Body of pancreas (tissue), 4 donors: ENCODE results near the gene AOAH. TPM values are rescaled to one million over a fixed set of nuclear protein-coding genes. Genes with fewer than 3 reads are reported as not detected.

Source experiments
- ATAC-seq: fragments of 150-250 bp; one replicate; pipeline ENCODE4 v1.9.1; 2016
- DNase-seq, 4 donors: peaks; one replicate each; pipeline ENCODE4 v3.0.0-alpha.2; 2019
- H3K27ac ChIP-seq, 4 donors: fragments of 200-600 bp; sonication (generic); 1 replicate in 3 of 4; 2 replicates in 1 of 4; pipeline versions ENCODE4 v1.5.1 to v1.6.1; 2016 to 2019; ENCODE audit warnings: mild to moderate bottlenecking in 1 of 4, mixed read lengths in 1 of 4, moderate library complexity in 1 of 4
- H3K27me3 ChIP-seq, 2 donors: fragments of 200-600 bp; sonication (generic); one replicate each; pipeline ENCODE4 v1.6.0; 2016; ENCODE audit warnings: mild to moderate bottlenecking in 1 of 2
- H3K36me3 ChIP-seq, 2 donors: fragments of 200-600 bp; sonication (generic); replicated peaks in 1 of 2; 2 replicates each; pipeline ENCODE4 v1.5.1; 2016; ENCODE audit warnings: low read depth in 2 of 2; ENCODE audit not compliant: insufficient read depth in 1 of 2
- H3K4me1 ChIP-seq: fragments of 200-600 bp; sonication (generic); one replicate; pipeline ENCODE4 v1.6.0; 2016
- H3K4me3 ChIP-seq, 2 donors: fragments of 200-600 bp; sonication (generic); 1 replicate in 1 of 2; 2 replicates in 1 of 2; pipeline ENCODE4 v1.5.1; 2016 to 2019
- H3K9me3 ChIP-seq, 3 donors: fragments of 200-600 bp; sonication (generic); 1 replicate in 2 of 3; 2 replicates in 1 of 3; pipeline ENCODE4 v1.5.1; 2016
- POLR2A ChIP-seq, 3 donors: fragments of 450-650 bp; IDR thresholded peaks; one replicate each; pipeline ENCODE4 v1.6.1; 2016; ENCODE audit warnings: antibody characterized with exemption in 3 of 3, mild to moderate bottlenecking in 2 of 3
- WGBS, 2 donors: methylation state at CpG; one replicate each; pipeline ENCODE4 v1.1.5; 2017; 5-methylcytosine and 5-hydroxymethylcytosine counted together
- intact Hi-C: fragments of 100-400 bp; cut with DNase I; formaldehyde crosslinking; loops from one replicate; pipeline ENCODE4 v1.15.1; 2023
- total RNA-seq, 2 donors: library from RNA; depleted of rRNA; stranded (reverse); fragments of >200 nt; gene quantifications; one replicate each; pipeline ENCODE4 v1.1.0, GENCODE V29; 2016
- TF ChIP-seq, protein P1 (sequence below), 7 experiments: fragments of 450-650 bp in 4 of 7; fragments of 200-600 bp in 3 of 7; sonication (generic) in 3 of 7; IDR thresholded peaks; one replicate each; pipeline ENCODE4 v1.5.1; 2016 to 2019; ENCODE audit warnings: antibody characterized with exemption in 7 of 7

AOAH gene
- total RNA-seq, 2 donors from 2014 or later, result 4.9 to 6.2 TPM

DNA sequence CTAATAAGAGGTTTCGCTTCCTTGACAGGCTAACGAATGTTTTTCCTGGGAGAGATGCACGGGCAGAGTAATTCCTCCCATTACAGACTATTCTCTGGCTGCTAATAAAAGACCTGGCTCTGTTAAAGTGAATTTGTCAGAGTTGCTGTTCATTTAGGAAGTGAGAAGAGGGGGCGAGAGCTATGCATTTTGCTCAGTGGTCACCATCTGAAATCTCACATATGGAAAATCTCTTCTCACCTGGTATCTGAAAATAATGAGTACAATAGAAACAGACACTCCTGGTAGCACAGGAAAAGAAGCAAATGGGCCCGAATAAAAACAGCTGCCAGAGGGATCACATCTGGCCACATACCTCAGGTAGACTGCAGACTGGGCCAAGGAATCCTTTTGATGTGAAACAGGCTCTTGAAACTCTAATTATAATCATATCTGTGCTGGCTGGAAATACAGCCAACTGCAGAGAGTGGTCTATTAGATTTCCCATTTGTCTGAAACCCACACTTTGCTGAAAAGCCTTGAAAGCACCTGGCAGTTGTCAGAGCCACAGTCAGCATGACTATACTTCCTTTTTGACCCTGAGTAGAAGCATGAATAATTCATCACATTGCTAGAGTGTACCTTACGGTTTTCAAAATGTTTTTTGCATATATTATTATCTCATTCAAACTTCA lies 33.6 kb downstream of the AOAH start:
- no peaks in the 10 kb centered on the region for H3K27me3 ChIP-seq
- no peak for TF ChIP-seq POLR2A (IDR thresholded peaks at IDR 0.05)
- TF ChIP-seq, protein P1, sequence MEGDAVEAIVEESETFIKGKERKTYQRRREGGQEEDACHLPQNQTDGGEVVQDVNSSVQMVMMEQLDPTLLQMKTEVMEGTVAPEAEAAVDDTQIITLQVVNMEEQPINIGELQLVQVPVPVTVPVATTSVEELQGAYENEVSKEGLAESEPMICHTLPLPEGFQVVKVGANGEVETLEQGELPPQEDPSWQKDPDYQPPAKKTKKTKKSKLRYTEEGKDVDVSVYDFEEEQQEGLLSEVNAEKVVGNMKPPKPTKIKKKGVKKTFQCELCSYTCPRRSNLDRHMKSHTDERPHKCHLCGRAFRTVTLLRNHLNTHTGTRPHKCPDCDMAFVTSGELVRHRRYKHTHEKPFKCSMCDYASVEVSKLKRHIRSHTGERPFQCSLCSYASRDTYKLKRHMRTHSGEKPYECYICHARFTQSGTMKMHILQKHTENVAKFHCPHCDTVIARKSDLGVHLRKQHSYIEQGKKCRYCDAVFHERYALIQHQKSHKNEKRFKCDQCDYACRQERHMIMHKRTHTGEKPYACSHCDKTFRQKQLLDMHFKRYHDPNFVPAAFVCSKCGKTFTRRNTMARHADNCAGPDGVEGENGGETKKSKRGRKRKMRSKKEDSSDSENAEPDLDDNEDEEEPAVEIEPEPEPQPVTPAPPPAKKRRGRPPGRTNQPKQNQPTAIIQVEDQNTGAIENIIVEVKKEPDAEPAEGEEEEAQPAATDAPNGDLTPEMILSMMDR (IDR thresholded peaks at IDR 0.05), result no peak
- intact Hi-C loops, result no loop called here
- H3K36me3 ChIP-seq, result no peaks in the 10 kb centered on the region
- no peaks in the 10 kb centered on the region for H3K4me1 ChIP-seq
- no peak overlapping the region for H3K27ac ChIP-seq
- WGBS, 2 donors, result 70 to 79% methylated on average over 6 of the region's 6 CpGs
- DNase-seq, result no peak
- H3K4me3 ChIP-seq, result no peak overlapping the region
- no peaks in the 10 kb centered on the region for H3K9me3 ChIP-seq
- ATAC-seq, result no peak

DNA sequence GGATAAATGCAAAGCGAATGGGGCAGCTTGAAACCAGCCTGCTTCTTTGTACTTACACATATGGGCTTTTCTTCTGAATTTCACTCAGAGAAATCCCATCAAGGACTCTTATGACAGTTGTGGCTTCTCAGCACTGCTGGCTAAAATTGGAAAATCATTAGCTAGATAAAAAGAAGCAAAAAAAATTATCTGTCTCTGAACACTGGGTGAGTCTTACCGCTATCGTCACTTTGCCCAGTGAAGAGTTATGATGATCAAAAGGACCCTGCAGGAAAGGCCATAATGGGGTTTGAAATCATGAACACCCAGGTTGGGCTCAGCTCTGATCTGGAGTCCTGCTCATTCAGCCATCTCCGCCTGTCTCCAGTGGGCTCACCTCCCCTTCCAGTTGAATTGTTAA lies 34.3 kb downstream of the AOAH start:
- WGBS, 2 donors, result 90 to 97% methylated on average over 4 of the region's 4 CpGs
- Histone ChIP-seq H3K27me3 (no peaks in the 10 kb centered on the region), H3K4me3 (no peak overlapping the region), H3K36me3 (no peaks in the 10 kb centered on the region), H3K9me3 (no peaks in the 10 kb centered on the region), H3K4me1 (peaks cover 4% of the 10 kb centered on the region), H3K27ac (no peak overlapping the region)
- no peak for ATAC-seq
- TF ChIP-seq, protein P1 (IDR thresholded peaks at IDR 0.05), result no peak
- TF ChIP-seq POLR2A (IDR thresholded peaks at IDR 0.05), result no peak
- intact Hi-C loops, result no loop called here
- DNase-seq, result no peak

DNA sequence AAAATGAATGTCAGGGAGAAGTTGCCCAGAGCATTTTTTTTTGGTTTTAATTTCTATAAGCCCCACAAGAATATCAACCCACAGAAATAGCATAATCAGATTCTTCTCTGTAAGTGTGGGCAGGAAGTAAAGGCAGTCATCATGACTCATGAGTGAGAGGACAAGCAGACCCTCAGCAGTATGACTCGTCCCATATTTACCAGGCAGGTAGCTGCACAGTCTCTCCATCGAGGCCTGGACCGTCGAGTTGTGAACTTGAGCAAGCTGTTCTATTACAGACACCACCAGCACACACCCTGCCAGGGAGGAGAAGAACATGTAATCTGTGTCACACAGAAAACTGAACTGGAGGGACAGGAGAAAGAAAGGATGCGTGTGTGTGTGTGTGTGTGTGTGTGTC lies 37.8 kb downstream of the AOAH start:
- intact Hi-C loops, result no loop called here
- no peak for ATAC-seq

DNA sequence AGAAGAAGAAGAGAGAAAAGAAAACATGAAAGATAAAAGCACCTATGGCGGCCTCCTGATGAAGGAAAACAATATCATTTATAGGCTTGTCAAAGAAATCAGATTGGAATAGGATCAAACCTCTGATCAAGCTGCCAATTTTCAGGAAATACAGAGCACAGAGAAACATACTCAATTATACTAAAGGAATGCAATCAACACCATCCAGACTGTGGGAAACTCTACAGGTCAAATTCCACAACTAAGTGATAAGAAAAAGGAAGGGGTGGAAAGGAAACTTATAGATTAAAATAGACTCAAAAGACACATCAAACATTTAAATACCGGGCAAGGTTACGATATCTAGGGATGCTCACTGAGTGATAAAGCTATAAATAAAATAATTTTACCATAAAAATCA lies 39.3 kb downstream of the AOAH start:
- Histone ChIP-seq H3K9me3 (no peaks in the 10 kb centered on the region), H3K27me3 (no peaks in the 10 kb centered on the region), H3K4me3 (no peak overlapping the region), H3K36me3 (no peaks in the 10 kb centered on the region), H3K4me1 (peaks cover 18% of the 10 kb centered on the region), H3K27ac (no peak overlapping the region)
- intact Hi-C loops, result no loop called here
- WGBS, 2 donors, result 11 to 19% methylated on average over 3 of the region's 3 CpGs
- no peak for DNase-seq
- peak; percentile 59 for ATAC-seq
- TF ChIP-seq POLR2A (IDR thresholded peaks at IDR 0.05), result no peak
- TF ChIP-seq, protein P1 (IDR thresholded peaks at IDR 0.05), result no peak

More for the DNA sequence above, 37.8 kb downstream of the AOAH start:
- TF ChIP-seq, protein P1 (IDR thresholded peaks at IDR 0.05), result no peak
- TF ChIP-seq POLR2A (IDR thresholded peaks at IDR 0.05), result no peak
- Histone ChIP-seq H3K36me3 (no peaks in the 10 kb centered on the region), H3K4me1 (peaks cover 18% of the 10 kb centered on the region), H3K9me3 (no peaks in the 10 kb centered on the region), H3K4me3 (no peak overlapping the region), H3K27ac (no peak overlapping the region), H3K27me3 (no peaks in the 10 kb centered on the region)
- DNase-seq, result no peak
- WGBS, 2 donors, result 68 to 76% methylated on average over 5 of the region's 5 CpGs
